Colon (tissue), 2 donors: ENCODE measurements around the gene ANKRD22.
"Not testable (repeated sequence)": the region's sequence is repeated elsewhere in the genome, so short reads cannot be mapped to it uniquely, and the experiment has no call there.

ENCODE experiments used
- FAIRE-seq: peaks from 2 replicates; lab custom pipeline; 2012; peaks lifted over from hg19 to GRCh38; lab: Jason Lieb, UNC
- donor health status: control.
- donor health status: control.

The ANKRD22 gene

DNA sequence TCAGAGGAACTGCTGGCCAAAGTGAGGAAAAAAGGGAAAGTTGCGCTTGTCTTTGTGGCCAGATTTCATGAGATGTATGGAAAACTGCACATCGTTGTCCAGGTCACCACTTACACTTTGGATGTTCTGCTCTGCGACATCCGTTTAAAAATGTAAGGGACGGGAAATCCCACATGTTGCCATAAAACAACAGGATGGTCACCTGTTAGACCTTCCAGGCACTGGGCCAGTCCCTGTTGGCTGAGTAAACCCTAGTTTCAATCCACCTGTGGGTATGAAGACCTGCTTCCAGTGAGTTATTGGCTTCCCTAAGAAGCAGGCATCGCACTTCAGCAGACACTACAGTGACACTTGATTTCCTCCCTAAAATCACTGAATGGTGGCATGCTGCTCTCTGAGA, 25.7 kb upstream of the ANKRD22 start:
- no peak for FAIRE-seq

DNA sequence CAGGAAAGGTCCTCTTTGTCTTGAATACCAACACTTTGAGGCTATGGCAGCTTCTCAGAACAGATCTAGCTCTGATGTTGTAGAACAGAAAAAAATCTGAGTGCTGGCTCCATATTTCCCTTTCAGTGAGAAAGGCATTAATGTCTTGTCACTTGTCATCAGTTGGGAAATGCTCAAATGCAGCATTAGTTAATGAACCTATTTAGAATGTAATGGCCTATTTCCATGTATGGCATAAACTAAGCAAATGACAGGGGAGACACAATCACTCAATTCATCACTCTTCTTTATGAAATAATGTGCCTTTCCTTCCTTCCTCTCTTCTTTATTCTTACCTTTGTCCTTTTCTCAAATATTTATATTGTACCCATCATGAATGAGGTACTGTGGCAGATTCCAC, 23.4 kb upstream of the ANKRD22 start:
- FAIRE-seq, result no peak

DNA sequence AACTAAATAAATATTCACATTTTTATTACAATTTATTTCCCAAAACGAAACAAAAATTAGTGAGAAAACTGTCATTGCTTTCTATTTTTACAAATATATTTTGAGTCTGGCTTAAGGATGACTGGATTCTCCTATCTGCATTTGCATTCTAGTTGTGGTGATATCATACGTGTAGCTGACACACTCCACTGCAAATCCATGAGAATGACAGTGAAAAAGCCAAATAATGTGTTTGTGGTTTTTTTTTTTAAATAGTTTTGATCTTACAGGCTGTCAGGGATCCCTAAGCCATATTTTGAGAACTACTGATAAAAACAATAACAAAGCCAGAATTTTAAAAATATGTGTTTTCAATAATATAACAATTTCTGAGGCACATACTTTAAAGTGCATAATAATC, 22.6 kb upstream of the ANKRD22 start:
- FAIRE-seq, result no peak

DNA sequence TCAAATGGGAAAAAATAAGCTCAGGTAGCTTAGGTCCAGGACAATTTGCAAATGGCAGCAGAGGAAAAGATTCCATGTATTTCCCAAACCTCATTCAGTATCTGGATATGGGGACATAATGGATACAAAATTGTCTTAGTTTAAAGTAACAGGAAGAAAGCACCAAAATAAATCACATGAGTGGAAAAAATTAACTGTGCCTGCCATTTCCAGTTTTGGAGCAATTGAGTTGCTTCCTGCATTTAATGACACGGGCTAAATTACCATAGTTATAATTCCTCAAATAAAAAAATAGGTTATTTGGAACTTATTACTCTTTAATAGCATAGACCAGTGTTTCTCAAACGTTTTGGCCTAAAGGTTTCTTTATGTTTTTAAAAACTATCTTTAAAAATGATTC, 22.1 kb upstream of the ANKRD22 start:
- FAIRE-seq, result no peak

DNA sequence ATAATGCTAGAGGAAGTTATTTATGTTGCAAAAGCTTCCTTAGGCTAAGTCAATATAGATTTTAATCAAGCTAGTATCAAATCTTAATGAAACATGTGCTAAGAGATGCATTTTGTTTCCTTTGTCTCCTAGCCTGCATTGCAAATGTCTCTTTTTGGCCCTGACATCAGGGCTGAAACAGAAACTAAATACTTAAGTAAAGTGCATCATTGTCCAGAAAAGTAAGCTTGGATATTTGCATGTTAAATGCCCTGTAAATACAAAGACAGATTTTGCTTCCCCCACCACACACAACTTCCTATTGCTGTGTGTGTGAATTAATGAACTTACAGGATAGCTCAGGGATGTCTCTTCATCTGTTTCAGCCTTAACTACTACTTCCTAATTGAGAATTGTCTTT, 18.4 kb upstream of the ANKRD22 start:
- no peak for FAIRE-seq

DNA sequence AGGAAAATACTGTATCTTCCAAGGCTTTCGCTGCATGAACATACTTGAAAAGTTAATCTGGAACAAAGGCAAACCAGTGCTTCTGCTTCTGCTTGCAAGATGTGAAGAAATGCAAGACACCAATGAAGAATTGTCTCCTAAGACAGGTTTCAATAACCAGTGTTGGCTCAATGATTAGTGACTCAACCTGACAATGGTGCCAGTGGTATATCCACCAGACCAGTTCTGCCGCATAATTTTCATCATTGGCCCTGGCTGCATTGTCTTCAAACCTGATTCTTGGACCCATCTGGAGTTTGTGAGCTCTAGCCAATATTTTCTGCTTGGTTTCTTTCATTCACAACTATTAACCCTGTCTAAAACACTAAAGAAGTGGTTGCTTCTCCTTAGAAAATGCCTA, 14.8 kb upstream of the ANKRD22 start:
- FAIRE-seq, result no peak

DNA sequence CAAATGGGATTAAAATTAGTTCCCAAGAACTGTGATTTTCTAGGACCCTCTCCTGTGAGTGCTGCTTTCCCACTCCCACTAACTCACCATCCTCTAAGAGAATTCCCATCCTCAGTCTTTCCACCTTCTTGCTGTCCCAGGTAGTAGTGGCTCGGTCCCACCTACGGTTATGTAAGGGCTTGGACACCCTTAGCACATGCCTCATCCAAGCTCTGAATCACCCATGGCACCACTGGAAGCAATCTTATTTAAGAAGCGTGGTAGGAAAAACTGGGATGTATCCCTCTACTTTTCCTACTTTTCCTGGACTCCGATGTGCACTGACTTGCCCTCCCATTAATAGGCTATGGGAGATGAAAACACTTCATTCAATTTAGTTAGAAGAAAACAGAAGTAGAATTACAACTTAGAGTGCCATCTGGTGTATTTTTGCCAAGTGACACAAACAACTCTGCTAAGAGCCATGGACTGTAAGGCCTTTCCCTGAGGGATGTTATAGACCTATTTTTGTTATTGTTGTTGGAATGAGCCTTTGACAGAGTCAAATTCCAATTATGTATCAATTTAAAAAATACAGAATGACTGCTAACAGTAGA, 13.7 kb upstream of the ANKRD22 start:
- FAIRE-seq, result no peak

DNA sequence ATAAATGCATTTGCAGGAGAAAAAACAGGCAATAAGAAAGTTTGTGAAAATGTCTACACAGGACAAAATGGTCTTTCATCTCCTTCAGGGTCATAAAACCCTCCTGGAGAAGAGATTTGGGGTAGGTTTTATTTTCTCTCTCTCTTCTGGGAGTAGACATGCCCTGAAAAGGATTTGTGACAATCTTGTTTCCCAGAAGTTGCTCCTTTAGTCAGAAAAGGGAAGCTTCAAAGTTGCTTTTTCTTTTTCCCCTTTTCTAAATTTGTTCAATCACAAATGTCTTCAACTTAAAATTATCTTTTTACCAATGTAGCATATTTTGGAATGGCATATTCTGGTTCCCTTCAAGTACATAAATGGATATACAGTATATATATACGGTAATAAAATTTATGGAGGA, 9.4 kb upstream of the ANKRD22 start:
- no peak for FAIRE-seq

DNA sequence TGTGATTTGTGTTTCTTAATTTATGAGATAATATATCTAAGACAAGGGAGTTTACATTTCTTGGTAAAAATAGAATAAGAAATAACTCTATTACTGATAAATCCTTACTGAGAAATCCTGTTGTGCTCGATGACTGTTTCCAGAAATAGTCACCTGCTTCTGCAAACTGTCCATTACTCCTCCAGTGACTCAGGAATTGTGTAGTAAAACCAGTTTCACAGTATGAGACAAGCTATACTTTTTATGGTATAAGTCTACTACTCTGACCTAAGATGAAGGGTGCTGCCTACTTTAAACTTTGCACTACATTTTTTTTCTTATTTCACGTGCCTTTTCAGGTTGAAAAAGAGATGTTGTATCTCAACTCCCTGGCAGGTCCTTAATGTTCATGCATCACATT, 6.8 kb upstream of the ANKRD22 start:
- FAIRE-seq, result peak; percentile 61

DNA sequence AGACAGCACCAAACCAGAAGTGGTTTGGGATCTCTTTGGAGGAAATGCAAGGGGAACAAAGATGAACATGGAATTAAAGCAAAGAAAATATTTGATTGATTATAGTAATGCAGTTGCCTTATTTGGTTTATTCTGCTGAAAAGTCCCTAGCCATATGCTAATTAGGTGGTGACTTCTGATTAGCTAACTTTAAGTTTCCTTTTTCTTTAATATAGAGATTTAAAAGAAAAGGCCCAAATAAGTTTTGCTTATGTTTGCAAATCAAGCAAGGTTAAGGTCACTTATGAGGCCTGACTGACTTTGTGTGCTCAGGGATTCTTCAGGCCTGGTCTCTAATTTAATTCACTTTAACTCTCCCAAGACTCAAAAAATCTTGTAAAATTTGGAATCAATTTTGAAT, 6.2 kb upstream of the ANKRD22 start:
- FAIRE-seq, result no peak

DNA sequence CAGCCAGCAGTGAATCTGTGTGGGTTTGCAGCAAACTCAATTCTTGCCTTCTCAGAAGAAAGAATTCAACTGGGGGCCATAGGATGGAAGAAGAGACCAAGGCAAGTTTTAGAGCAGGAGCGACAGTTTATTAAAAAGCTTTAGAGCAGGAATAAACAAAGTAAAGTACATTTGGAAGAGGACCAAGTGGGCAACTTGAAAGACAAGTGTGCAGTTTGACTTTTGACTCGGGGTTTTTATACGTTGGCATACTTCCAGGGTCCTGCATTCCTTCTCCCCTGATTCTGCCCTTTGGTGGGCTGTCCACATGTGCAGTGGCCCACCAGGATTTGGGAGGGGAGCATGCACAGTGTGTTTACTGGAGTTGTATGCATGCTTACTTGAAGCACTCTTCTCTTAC, 3.0 kb upstream of the ANKRD22 start:
- FAIRE-seq, result no peak

DNA sequence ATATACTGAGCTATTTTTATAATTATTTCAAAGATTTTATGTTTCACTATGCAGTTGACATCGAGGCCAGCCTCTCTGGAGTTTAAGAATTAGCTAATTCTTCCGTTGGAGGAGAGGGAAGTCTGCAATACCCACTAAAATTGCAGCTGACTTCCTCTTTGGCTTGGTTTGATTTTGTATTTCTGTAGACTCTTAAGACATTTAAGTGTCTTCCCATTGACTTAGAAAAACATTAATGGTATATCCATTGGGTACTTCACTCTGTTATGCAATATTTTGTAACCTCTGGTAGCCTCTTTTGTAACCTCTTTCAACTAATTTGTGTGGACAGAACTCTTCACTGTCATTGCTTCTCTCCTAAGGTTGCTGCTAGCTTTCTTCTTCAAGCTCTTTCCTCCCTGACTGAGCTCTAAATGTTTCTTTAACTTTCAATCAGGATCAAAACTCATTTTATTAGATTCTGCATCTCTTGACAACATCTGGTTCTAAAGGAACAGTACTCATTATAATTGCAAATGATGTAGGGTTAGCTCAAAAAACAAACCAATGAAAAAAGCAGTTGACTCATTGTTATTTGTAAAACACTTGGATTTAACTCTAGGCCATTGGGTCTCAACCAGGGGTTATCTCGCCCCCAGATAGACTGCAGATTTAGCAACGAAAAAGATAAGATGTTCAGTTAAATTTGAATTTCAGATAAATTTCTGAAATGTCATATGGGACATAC, 1.7 kb upstream of the ANKRD22 start:
- no peak for FAIRE-seq

DNA sequence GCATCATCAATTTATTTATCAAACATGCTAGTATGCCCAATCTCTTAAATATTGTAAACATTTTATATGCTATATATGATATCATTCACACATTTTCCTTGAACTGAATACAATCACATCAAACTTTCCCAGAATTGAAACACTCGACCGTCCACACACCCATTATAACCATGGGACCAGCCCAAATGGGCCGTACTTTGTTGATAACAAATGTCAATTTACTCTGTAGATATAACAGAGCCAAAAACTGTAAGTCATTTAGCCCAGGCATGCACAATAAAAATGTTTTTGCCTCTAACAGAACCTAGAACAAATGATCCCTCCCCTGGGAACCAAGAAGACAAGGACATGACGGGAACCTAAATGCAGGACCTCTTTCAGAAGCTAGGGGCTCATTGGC, 683 bp upstream of the ANKRD22 start:
- FAIRE-seq, result no peak

DNA sequence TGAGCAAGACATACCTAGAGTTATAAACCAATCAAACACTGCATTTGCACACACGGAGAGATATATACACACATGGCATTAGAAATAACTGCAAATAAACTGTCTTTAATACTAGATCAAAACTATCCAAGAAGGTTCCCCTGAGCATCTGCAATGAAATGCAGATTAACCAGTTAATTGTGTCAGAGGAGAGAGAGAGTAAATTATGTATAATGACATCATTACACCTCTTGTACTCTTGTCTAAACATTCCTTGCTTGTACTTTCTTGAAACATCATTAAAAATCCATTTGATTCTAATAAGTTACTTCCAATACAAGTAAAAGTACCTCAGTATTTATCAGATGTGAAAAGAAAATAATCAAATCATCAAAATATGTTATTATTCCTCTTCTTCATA, 932 bp downstream of the ANKRD22 start:
- FAIRE-seq, result no peak

DNA sequence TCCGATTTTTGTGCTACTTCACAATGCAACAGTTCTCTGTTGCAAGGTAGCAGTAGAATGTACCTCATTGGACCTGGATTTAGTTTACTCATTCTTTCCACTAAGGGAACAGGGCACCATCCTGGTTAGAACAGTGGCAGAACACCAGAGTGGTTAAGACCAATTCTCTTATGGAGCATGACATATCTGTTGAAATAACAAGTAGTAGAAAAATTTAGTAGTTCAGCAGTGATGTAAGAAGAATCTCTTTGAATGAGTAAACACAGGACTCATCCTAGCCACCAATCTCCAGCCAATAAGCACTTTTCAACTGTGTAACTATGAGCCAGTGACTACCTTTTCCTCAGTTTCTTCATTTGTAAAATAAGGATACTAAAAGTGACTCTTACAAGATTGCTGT, 2.4 kb downstream of the ANKRD22 start:
- FAIRE-seq, result no peak

DNA sequence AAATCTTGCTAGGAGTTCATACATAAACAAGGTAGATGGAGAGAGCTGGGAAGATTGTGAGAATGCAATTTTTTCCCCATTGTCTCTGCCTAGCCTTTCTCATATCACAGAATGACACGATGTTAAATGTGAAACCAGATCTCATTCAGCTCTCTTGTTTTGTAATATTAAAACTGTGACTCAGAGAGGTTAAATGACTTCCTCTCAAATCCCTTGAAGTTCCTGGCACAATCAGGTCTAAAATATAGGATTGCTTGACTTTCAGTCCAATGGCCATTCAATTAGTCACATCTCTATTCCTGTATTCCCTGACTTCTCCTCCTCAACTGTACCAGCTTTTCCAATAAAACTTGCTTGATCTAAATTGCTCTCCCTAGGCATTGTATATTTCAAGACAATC, 3.1 kb downstream of the ANKRD22 start:
- no peak for FAIRE-seq

DNA sequence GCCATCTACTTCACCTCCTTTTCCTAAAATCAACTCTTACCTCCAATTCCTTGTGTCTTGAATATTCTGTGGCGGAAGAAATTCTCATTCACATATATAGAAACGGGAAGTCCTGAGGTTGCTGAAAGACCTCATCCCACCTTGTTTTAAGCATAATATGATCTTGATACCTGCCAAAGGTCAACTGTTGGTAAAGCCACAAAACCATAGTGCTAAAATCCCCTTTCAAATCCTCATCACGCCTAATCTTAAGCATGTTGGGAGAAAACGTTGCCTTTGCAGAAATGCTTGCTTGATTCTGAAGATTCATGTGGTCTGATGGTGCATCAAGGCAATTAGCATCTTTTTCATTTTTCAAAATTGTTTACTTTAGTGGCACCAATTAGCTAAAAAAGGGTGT, 8.5 kb downstream of the ANKRD22 start:
- no peak for FAIRE-seq

DNA sequence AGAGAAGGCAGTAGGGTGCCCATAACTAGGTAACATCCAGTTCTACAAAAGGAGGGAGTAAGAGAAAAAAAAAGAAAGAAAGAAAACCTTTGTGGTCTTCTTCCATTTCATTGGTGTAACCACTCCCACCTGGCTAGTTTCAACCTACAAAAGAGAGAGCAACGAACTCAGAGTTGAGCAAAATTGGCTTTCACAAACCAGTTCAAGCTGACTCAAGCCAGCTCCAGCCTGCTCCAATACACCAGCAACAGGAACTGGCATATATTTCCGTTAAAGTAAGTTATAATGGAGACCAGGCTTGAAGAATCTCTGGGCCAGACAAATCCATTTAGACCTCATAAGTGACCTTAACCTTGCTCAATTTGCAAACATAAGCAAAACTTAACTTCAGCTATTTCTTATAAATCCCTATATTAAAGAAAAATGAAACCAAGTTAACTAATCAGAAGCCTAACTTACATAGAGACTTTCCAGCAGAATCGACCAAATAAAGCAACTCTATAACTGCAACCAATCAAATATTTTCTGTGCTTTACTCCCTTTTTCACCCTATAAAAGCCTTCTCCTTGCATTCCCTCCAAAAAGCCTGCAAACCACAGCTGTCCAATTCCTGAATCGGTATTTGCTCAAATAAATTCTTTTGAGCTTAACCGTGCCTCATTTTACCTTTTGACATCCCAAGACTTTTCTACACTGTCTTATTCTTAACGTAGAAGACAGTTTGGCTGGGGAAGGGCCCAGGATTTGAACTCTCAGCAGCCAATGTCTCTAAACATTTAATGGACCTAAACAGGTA, 10.1 kb downstream of the ANKRD22 start:
- FAIRE-seq, result no peak

DNA sequence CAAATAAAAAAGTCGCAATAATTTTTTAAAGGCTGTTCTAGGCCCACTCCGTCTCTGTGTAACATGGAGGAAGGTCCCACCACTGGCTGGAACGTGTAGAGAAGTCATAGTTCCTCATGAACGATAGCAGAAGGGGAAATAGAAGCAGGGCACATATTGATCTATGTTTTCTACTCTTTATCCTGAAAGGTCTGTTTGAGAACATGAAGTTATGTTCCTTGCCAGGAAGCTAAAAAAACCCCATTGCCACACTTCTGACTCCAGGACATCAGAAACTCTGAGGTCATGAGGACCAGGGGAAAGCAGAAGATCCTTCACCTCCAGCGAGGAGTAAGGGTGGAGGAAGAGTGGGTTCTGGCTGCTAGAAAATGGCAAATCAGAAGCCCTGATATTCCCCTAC, 10.8 kb downstream of the ANKRD22 start:
- no peak for FAIRE-seq

DNA sequence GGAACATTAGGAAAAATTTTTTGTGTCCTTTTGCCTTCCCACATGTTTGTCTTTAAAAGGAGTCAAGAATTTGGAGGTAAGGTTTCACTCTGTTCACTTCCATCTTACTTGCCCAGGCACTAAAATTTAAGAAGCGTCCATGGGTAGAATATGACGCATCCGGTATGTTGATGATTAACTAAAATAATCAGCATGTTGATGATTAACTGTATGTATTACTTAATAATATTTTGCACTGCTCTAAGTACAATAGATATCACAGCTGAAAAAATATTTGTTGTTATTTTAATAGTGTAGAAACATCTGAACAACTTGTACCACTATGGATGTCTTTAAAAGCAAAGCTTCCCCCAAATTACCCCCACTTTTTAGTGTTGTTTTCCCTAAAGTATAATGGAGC, 11.5 kb downstream of the ANKRD22 start:
- no peak for FAIRE-seq

DNA sequence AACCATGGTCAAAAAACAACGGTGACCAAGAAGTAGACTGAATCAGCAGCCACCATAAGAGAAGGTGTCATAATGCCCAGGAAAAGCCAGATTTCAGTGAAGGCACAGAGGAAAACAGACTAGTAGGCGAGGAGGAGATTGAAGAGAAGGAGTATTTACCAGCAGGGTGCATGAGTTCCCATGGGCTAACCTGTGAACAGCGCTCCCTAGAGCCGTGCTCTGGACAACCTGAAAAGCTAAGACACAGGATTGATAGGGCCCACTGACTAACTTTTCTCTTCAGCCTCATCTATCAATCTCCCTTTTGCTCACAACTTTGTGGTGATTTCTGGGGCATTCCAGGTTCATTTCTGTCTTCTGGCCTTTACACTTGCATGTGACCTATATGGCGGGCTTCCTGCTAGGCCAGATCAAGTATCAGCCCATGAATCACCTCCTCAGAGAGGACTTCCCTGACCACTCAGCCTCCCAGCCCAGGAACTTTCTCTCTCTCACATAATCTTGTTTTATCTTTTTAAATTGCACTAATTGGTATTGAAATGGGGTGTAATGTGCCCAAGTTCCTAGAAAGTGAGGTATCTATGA, 12.8 kb downstream of the ANKRD22 start:
- no peak for FAIRE-seq

DNA sequence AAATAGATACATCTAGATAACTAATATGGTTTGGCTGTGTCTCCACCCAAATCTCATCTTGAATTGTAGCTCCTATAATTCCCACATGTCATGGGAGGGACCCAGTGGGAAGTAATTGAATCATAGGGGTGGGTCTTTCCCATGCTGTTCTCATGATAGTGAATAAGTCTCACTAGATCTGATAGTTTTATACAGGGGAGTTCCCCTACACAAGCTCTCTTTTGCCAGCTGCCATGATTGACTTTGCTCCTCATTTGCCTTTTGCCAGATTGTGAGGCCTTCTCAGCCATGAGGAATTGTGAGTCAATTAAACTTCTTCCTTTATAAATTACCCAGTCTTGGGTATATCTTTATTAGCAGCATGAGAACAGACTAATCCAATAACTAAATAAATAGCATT, 14.0 kb downstream of the ANKRD22 start:
- not testable (repeated sequence) for FAIRE-seq

DNA sequence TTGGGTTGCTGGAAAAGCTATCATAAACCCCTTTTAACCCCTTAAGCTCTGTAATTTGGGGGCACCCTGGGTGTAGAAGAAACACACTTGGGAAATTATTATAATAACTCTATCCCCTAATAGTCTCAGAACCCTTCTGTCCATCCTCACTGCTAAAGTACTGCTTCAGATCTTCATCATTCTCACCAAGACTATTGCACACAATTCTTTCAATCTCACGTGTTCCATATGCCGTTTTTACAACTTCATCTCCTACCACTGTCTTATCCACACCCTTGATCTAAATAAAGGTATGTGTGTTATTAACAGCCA, 15.8 kb downstream of the ANKRD22 start:
- FAIRE-seq, result no peak
